Measurements from ENCODE around the gene ZFAND3.

ZFAND3 gene

GRCh38 chr6:37830225-37830624 lies 10.7 kb downstream of the ZFAND3 start:
- Histone ChIP-seq H3K27me3 (replicated peaks; ENCODE audit: insufficient read depth, low read length) (no peaks in the 10 kb centered on the region), H4K20me1 (ENCODE audit: insufficient read depth, low read length) (no peaks in the 10 kb centered on the region), H3F3A (ENCODE audit: insufficient read depth, low read length) (no peaks in the 10 kb centered on the region), H3K4me2 (ENCODE audit: low read depth, low read length) (no peak overlapping the region), H3K27ac (ENCODE audit: low read length) (no peak overlapping the region), H3K4me1 (ENCODE audit: low read length) (no peaks in the 10 kb centered on the region), H3K9ac (ENCODE audit: low read length) (no peak overlapping the region), H3K36me3 (replicated peaks; ENCODE audit: insufficient read depth, low read length) (no peaks in the 10 kb centered on the region), H3K9me3 (replicated peaks; ENCODE audit: insufficient read depth, low read length) (no peaks in the 10 kb centered on the region), H2AFZ (ENCODE audit: low read length) (no peak overlapping the region), H3K79me2 (ENCODE audit: low read length) (peaks cover 96% of the 10 kb centered on the region), H3K9me2 (replicated peaks; ENCODE audit: insufficient read depth, low read length) (no peaks in the 10 kb centered on the region), H3K4me3 (ENCODE audit: low read length) (no peak overlapping the region)
- TF ChIP-seq EZH2phosphoT487 (IDR thresholded peaks at IDR 0.05; ENCODE audit: low read length) (no peak), EZH2 (optimal IDR thresholded peaks at IDR 0.05; ENCODE audit: low read depth, low read length) (no peak)
- TF ChIP-seq, protein P1, sequence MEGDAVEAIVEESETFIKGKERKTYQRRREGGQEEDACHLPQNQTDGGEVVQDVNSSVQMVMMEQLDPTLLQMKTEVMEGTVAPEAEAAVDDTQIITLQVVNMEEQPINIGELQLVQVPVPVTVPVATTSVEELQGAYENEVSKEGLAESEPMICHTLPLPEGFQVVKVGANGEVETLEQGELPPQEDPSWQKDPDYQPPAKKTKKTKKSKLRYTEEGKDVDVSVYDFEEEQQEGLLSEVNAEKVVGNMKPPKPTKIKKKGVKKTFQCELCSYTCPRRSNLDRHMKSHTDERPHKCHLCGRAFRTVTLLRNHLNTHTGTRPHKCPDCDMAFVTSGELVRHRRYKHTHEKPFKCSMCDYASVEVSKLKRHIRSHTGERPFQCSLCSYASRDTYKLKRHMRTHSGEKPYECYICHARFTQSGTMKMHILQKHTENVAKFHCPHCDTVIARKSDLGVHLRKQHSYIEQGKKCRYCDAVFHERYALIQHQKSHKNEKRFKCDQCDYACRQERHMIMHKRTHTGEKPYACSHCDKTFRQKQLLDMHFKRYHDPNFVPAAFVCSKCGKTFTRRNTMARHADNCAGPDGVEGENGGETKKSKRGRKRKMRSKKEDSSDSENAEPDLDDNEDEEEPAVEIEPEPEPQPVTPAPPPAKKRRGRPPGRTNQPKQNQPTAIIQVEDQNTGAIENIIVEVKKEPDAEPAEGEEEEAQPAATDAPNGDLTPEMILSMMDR (IDR thresholded peaks at IDR 0.05; ENCODE audit: low read length), result no peak
- no peak for DNase-seq

GRCh38 chr6:37831457-37831856 lies 11.9 kb downstream of the ZFAND3 start:
- Histone ChIP-seq H3F3A (ENCODE audit: insufficient read depth, low read length) (no peaks in the 10 kb centered on the region), H4K20me1 (ENCODE audit: insufficient read depth, low read length) (no peaks in the 10 kb centered on the region), H3K27me3 (replicated peaks; ENCODE audit: insufficient read depth, low read length) (no peaks in the 10 kb centered on the region), H3K9me3 (replicated peaks; ENCODE audit: insufficient read depth, low read length) (no peaks in the 10 kb centered on the region), H3K27ac (ENCODE audit: low read length) (no peak overlapping the region), H3K9me2 (replicated peaks; ENCODE audit: insufficient read depth, low read length) (no peaks in the 10 kb centered on the region), H3K4me1 (ENCODE audit: low read length) (no peaks in the 10 kb centered on the region), H2AFZ (ENCODE audit: low read length) (no peak overlapping the region), H3K4me3 (ENCODE audit: low read length) (no peak overlapping the region), H3K9ac (ENCODE audit: low read length) (no peak overlapping the region), H3K36me3 (replicated peaks; ENCODE audit: insufficient read depth, low read length) (no peaks in the 10 kb centered on the region), H3K4me2 (ENCODE audit: low read depth, low read length) (no peak overlapping the region), H3K79me2 (ENCODE audit: low read length) (peaks cover 96% of the 10 kb centered on the region)
- no peak for DNase-seq
- TF ChIP-seq EZH2 (optimal IDR thresholded peaks at IDR 0.05; ENCODE audit: low read depth, low read length), result no peak
- TF ChIP-seq, protein P1 (IDR thresholded peaks at IDR 0.05; ENCODE audit: low read length), result no peak
- no peak for TF ChIP-seq EZH2phosphoT487 (IDR thresholded peaks at IDR 0.05; ENCODE audit: low read length)

DNA sequence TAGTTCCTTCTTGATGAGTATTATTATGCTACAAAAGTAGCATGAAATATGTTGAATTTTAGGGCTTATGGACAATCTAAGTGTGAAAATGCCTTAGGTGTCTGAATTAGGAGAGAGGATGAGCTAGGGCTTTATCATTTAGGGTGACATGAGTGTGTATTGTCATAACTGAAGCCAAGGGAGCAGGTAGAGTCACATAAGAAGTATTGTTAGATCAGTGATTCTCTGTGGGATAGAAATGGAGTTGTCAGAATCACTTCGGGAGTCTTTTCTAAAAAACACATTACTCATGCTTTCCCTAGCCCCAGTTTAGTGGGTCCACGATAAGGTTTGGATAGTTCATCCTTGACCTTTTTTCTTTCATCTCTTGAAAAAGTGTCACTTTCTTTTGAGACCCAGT lies 16.4 kb downstream of the ZFAND3 start:
- no peak for DNase-seq
- Histone ChIP-seq H3K27me3 (replicated peaks; ENCODE audit: insufficient read depth, low read length) (no peaks in the 10 kb centered on the region), H3K27ac (ENCODE audit: low read length) (no peak overlapping the region), H3F3A (ENCODE audit: insufficient read depth, low read length) (no peaks in the 10 kb centered on the region), H3K4me3 (ENCODE audit: low read length) (no peak overlapping the region), H3K9ac (ENCODE audit: low read length) (no peak overlapping the region), H3K36me3 (replicated peaks; ENCODE audit: insufficient read depth, low read length) (no peaks in the 10 kb centered on the region), H3K4me1 (ENCODE audit: low read length) (0 out of 2 replicates have a peak, but pooled peaks cover 5% of the 10 kb centered on the region), H4K20me1 (ENCODE audit: insufficient read depth, low read length) (no peaks in the 10 kb centered on the region), H3K79me2 (ENCODE audit: low read length) (peaks cover 91% of the 10 kb centered on the region), H3K9me3 (replicated peaks; ENCODE audit: insufficient read depth, low read length) (no peaks in the 10 kb centered on the region), H3K9me2 (replicated peaks; ENCODE audit: insufficient read depth, low read length) (no peaks in the 10 kb centered on the region), H3K4me2 (ENCODE audit: low read depth, low read length) (no peak overlapping the region), H2AFZ (ENCODE audit: low read length) (no peak overlapping the region)
- TF ChIP-seq EZH2 (optimal IDR thresholded peaks at IDR 0.05; ENCODE audit: low read depth, low read length), result no peak
- TF ChIP-seq, protein P1 (IDR thresholded peaks at IDR 0.05; ENCODE audit: low read length), result no peak
- no peak for TF ChIP-seq EZH2phosphoT487 (IDR thresholded peaks at IDR 0.05; ENCODE audit: low read length)
